DND-41 (cell line): ENCODE data around the gene LRP11.

ENCODE experiments used
- ATAC-seq: fragments of 200-7000 bp; cut with Tn5 transposase; 3 replicates; pipeline ENCODE4 v1.9.1; 2021; ENCODE audit warnings: low read depth; ENCODE audit not compliant: insufficient read depth
- DNase-seq: peaks from one replicate; pipeline ENCODE4 v3.0.0-alpha.2; 2020
- H2AFZ ChIP-seq: 2 replicates; pipeline ENCODE4 v1.6.0; 2012; ENCODE audit warnings: low read depth, low read length
- H3K27ac ChIP-seq: 2 replicates; pipeline ENCODE4 v1.5.1; 2012; ENCODE audit warnings: low read length, inconsistent platforms
- H3K27me3 ChIP-seq: fragments of 200-600 bp; sonication (generic); 2 replicates; pipeline ENCODE4 v1.6.0; 2012; ENCODE audit warnings: low read length, mild to moderate bottlenecking, inconsistent platforms; ENCODE audit not compliant: insufficient read depth, poor library complexity
- H3K36me3 ChIP-seq: 2 replicates; pipeline ENCODE4 v1.5.1; 2012; ENCODE audit warnings: low read length, inconsistent platforms; ENCODE audit not compliant: insufficient read depth
- H3K4me1 ChIP-seq: 2 replicates; pipeline ENCODE4 v1.5.1; 2012; ENCODE audit warnings: mild to moderate bottlenecking, low read length; ENCODE audit not compliant: insufficient read depth
- H3K4me2 ChIP-seq: 2 replicates; pipeline ENCODE4 v1.6.0; 2012; ENCODE audit warnings: mild to moderate bottlenecking, moderate library complexity, low read length, inconsistent platforms; ENCODE audit not compliant: insufficient read depth
- H3K4me3 ChIP-seq, 2 experiments: fragments of 200-600 bp in 1 of 2; shearing (Covaris generic) in 1 of 2; 2 replicates each; pipeline ENCODE4 v1.5.1; 2012 to 2016; ENCODE audit warnings: inconsistent platforms in 2 of 2, low read length in 2 of 2, mild to moderate bottlenecking in 2 of 2, low read depth in 1 of 2, moderate library complexity in 1 of 2
- H3K79me2 ChIP-seq: 2 replicates; pipeline ENCODE4 v1.6.0; 2012; ENCODE audit warnings: low read length, inconsistent platforms; ENCODE audit not compliant: insufficient read depth
- H3K9ac ChIP-seq: 2 replicates; pipeline ENCODE4 v1.6.0; 2012; ENCODE audit warnings: low read depth, mild to moderate bottlenecking, inconsistent platforms, low read length, moderate library complexity
- H3K9me3 ChIP-seq: 2 replicates; pipeline ENCODE4 v1.5.1; 2012; ENCODE audit warnings: low read length, moderate library complexity, mild to moderate bottlenecking, inconsistent platforms; ENCODE audit not compliant: insufficient read depth, severe bottlenecking
- H4K20me1 ChIP-seq: 2 replicates; pipeline ENCODE4 v1.6.0; 2012; ENCODE audit warnings: low read length; ENCODE audit not compliant: insufficient read depth
- EZH2 ChIP-seq: IDR thresholded peaks from 3 replicates; pipeline ENCODE4 v1.6.1; 2012; ENCODE audit warnings: borderline replicate concordance, low read depth, mild to moderate bottlenecking, moderate library complexity, low read length, inconsistent platforms; ENCODE audit not compliant: severe bottlenecking
- TF ChIP-seq, protein P1 (sequence below): IDR thresholded peaks from 2 replicates; pipeline ENCODE4 v1.5.1; 2012; ENCODE audit warnings: borderline replicate concordance, low read length, moderate library complexity, mild to moderate bottlenecking; ENCODE audit not compliant: poor library complexity, severe bottlenecking; ENCODE audit errors: extremely low read depth

LRP11 gene

DNA sequence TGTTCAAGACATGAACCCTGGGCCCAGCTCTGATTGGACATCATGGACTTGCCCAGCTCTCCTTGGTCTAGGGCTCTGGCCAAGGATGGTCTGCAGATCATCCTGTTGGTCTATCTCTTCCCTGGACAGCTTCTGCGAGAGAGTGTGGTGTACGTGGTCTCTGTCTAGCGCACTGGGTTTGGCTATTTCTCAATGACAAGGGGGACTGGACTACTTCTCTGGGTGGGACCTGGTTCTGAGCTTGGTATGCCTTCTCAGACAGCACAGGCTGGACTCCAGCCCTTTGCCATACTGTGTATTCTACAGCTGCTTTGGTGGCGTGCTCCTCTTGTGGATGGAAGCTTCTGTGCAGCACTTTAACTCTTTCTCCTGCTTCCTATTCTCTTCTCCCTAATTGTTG, 42.2 kb upstream of the LRP11 start:
- peaks cover 4% of the 10 kb centered on the region for H3K27me3 ChIP-seq
- H2AFZ ChIP-seq, result no peak overlapping the region
- no peak overlapping the region for H3K4me3 ChIP-seq
- H3K27ac ChIP-seq, result no peak overlapping the region
- peaks cover 14% of the 10 kb centered on the region for H3K9me3 ChIP-seq
- H3K4me2 ChIP-seq, result no peak overlapping the region
- H3K4me1 ChIP-seq, result no peaks in the 10 kb centered on the region
- TF ChIP-seq EZH2, result no peak
- TF ChIP-seq, protein P1, sequence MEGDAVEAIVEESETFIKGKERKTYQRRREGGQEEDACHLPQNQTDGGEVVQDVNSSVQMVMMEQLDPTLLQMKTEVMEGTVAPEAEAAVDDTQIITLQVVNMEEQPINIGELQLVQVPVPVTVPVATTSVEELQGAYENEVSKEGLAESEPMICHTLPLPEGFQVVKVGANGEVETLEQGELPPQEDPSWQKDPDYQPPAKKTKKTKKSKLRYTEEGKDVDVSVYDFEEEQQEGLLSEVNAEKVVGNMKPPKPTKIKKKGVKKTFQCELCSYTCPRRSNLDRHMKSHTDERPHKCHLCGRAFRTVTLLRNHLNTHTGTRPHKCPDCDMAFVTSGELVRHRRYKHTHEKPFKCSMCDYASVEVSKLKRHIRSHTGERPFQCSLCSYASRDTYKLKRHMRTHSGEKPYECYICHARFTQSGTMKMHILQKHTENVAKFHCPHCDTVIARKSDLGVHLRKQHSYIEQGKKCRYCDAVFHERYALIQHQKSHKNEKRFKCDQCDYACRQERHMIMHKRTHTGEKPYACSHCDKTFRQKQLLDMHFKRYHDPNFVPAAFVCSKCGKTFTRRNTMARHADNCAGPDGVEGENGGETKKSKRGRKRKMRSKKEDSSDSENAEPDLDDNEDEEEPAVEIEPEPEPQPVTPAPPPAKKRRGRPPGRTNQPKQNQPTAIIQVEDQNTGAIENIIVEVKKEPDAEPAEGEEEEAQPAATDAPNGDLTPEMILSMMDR, result no peak
- DNase-seq (no peak), ATAC-seq (no peak)
- no peaks in the 10 kb centered on the region for H3K36me3 ChIP-seq
- no peaks in the 10 kb centered on the region for H4K20me1 ChIP-seq
- H3K79me2 ChIP-seq, result no peaks in the 10 kb centered on the region
- no peak overlapping the region for H3K9ac ChIP-seq

DNA sequence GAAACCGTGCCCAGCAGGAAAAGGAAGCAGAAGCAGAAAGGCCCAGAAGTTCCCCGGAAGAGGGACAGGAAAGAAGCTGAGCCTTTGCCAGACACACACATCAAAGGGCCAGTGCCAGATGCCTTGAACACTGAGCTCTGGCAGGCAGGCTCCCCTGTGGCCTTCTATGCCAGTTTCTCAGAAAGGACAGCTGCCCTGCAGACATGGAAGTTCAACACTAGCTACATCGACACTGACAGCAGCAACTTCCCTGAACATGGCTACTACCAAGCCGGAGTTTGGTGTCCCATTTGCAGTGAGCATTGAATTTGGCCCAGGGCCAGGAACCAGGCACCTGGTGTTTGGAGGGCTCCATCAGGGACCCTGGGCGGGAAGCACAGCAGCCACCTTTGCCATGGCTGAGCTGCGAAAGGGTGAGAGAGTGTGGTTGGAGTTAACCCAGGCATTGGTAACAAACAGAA, 41.8 kb upstream of the LRP11 start:
- H3K79me2 ChIP-seq, result no peaks in the 10 kb centered on the region
- no peaks in the 10 kb centered on the region for H3K36me3 ChIP-seq
- peaks cover 4% of the 10 kb centered on the region for H3K27me3 ChIP-seq
- H3K9ac ChIP-seq, result no peak overlapping the region
- H3K4me1 ChIP-seq, result no peaks in the 10 kb centered on the region
- peak; percentile 18 for DNase-seq
- no peaks in the 10 kb centered on the region for H4K20me1 ChIP-seq
- TF ChIP-seq, protein P1, result no peak
- TF ChIP-seq EZH2, result no peak
- H3K27ac ChIP-seq, result no peak overlapping the region
- H3K4me3 ChIP-seq, result no peak overlapping the region
- no peak overlapping the region for H2AFZ ChIP-seq
- H3K9me3 ChIP-seq, result peaks cover 14% of the 10 kb centered on the region
- peak; percentile 49; the same call in 1 of the 3 replicates for ATAC-seq
- no peak overlapping the region for H3K4me2 ChIP-seq

DNA sequence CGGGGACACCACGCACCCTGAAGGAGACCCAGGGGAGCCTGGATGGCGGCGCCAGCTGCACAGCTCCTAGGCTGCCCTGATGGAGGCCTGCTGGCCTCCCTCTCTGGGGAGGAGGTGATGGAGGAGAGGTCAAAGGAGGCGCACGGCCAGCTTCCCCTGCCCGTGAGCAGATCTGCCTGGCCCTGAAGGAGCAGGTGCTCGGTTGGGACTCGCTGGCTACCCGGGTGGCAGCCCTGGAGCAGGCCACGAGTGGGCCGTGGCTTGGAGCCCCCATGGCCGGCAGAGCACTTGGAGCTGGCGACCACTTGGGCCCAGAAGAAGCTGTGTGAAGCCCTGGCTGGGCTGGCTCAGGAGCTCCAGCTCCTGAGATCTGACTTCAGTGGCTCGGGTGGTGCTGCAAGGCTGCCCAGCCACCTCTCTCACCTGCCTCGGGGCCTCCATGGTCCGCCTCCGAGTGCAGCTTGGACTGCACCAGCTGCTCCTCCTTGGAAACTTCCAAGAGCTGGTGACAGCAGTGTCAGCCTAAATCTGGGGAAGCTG, 41.3 kb upstream of the LRP11 start:
- Histone ChIP-seq H3K79me2 (no peaks in the 10 kb centered on the region), H3K4me1 (no peaks in the 10 kb centered on the region), H3K9me3 (peaks cover 14% of the 10 kb centered on the region), H2AFZ (no peak overlapping the region), H3K4me2 (no peak overlapping the region), H3K4me3 (no peak overlapping the region), H3K27ac (no peak overlapping the region), H3K27me3 (peaks cover 4% of the 10 kb centered on the region), H4K20me1 (no peaks in the 10 kb centered on the region), H3K9ac (no peak overlapping the region), H3K36me3 (no peaks in the 10 kb centered on the region)
- no peak for TF ChIP-seq EZH2
- TF ChIP-seq, protein P1, result no peak
- ATAC-seq (0 out of 3 replicates have a peak, but pooled peaks have one; percentile 12), DNase-seq (no peak)
